Mesenchymal stem cell (in vitro differentiated cells and primary cell): ENCODE measurements around the gene ALCAM.

Experiments
- DNase-seq: peaks from one replicate; pipeline ENCODE4 v3.0.0-alpha.2; 2013
- H2AFZ ChIP-seq: one replicate; pipeline ENCODE4 v1.6.1; 2013; ENCODE audit warnings: low read depth, mild to moderate bottlenecking, control low read depth, inconsistent platforms, low read length, moderate library complexity
- H2AK5ac ChIP-seq: 2 replicates; pipeline ENCODE4 v1.6.1; 2013; ENCODE audit warnings: low read length, moderate library complexity, mild to moderate bottlenecking, inconsistent platforms; ENCODE audit not compliant: severe bottlenecking
- H2BK120ac ChIP-seq: one replicate; pipeline ENCODE4 v1.6.1; 2013; ENCODE audit warnings: low read depth, mild to moderate bottlenecking, inconsistent platforms, low read length, moderate library complexity
- H2BK12ac ChIP-seq, 2 experiments: one replicate each; pipeline ENCODE4 v1.6.1; 2013; ENCODE audit warnings: inconsistent platforms in 2 of 2, low read length in 2 of 2, mild to moderate bottlenecking in 2 of 2, moderate library complexity in 2 of 2, control low read depth in 1 of 2
- H2BK15ac ChIP-seq: one replicate; pipeline ENCODE4 v1.6.1; 2013; ENCODE audit warnings: mild to moderate bottlenecking, low read depth, inconsistent platforms; ENCODE audit not compliant: poor library complexity, severe bottlenecking
- H2BK5ac ChIP-seq: 2 replicates; pipeline ENCODE4 v1.6.1; 2013; ENCODE audit warnings: low read depth, mild to moderate bottlenecking, low read length, control low read depth, inconsistent platforms; ENCODE audit not compliant: poor library complexity, severe bottlenecking
- H3K14ac ChIP-seq, 2 experiments: one replicate each; pipeline ENCODE4 v1.6.1; 2013; ENCODE audit warnings: inconsistent platforms in 2 of 2, low read length in 2 of 2, control low read depth in 1 of 2, mild to moderate bottlenecking in 1 of 2, moderate library complexity in 1 of 2
- H3K18ac ChIP-seq, 2 experiments: one replicate each; pipeline ENCODE4 v1.6.1; 2013; ENCODE audit warnings: inconsistent platforms in 2 of 2, low read length in 2 of 2, control low read depth in 1 of 2, low read depth in 1 of 2, mild to moderate bottlenecking in 1 of 2
- H3K23ac ChIP-seq, 2 experiments: one replicate each; pipeline ENCODE4 v1.6.1; 2013; ENCODE audit warnings: inconsistent platforms in 2 of 2, low read length in 2 of 2, mild to moderate bottlenecking in 2 of 2, moderate library complexity in 2 of 2, control low read depth in 1 of 2
- H3K27ac ChIP-seq: 2 replicates; pipeline ENCODE4 v1.5.1; 2013; ENCODE audit warnings: mild to moderate bottlenecking, moderate library complexity, low read length, control low read depth, inconsistent platforms; ENCODE audit not compliant: poor library complexity, severe bottlenecking
- H3K27me3 ChIP-seq, 2 experiments: 2 replicates each; pipeline versions ENCODE4 v1.6.1 to v1.7.0; 2013; ENCODE audit warnings: low read length in 2 of 2, mild to moderate bottlenecking in 2 of 2, moderate library complexity in 2 of 2, control low read depth in 1 of 2, inconsistent platforms in 1 of 2; ENCODE audit not compliant: control insufficient read depth in 1 of 2, insufficient read depth in 1 of 2
- H3K36me3 ChIP-seq, 2 experiments: 2 replicates each; pipeline versions ENCODE4 v1.6.1 to v1.7.0; 2013; ENCODE audit warnings: low read length in 2 of 2, control low read depth in 1 of 2, inconsistent platforms in 1 of 2, low read depth in 1 of 2, mild to moderate bottlenecking in 1 of 2; ENCODE audit not compliant: insufficient read depth in 2 of 2, control insufficient read depth in 1 of 2
- H3K4ac ChIP-seq, 2 experiments: one replicate each; pipeline ENCODE4 v1.6.1; 2013; ENCODE audit warnings: inconsistent platforms in 2 of 2, low read length in 2 of 2, mild to moderate bottlenecking in 2 of 2, moderate library complexity in 2 of 2, control low read depth in 1 of 2, low read depth in 1 of 2
- H3K4me1 ChIP-seq: 2 replicates; pipeline ENCODE4 v1.6.1; 2013; ENCODE audit warnings: low read depth, low read length, control low read depth; ENCODE audit not compliant: control insufficient read depth, insufficient read depth
- H3K4me2 ChIP-seq: 2 replicates; pipeline ENCODE4 v1.6.1; 2013; ENCODE audit warnings: low read length, mild to moderate bottlenecking, inconsistent platforms; ENCODE audit not compliant: poor library complexity, severe bottlenecking
- H3K4me3 ChIP-seq, 2 experiments: 2 replicates each; pipeline versions ENCODE4 v1.5.1 to v1.7.0; 2013; ENCODE audit warnings: low read length in 2 of 2, mild to moderate bottlenecking in 2 of 2, control low read depth in 1 of 2, low read depth in 1 of 2; ENCODE audit not compliant: insufficient read depth in 1 of 2
- H3K79me1 ChIP-seq: replicated peaks from 2 replicates; pipeline ENCODE4 v1.6.1; 2013; ENCODE audit warnings: mild to moderate bottlenecking, control low read depth, low read length, inconsistent platforms; ENCODE audit not compliant: poor library complexity, severe bottlenecking
- H3K9ac ChIP-seq: 2 replicates; pipeline ENCODE4 v1.7.0; 2013; ENCODE audit warnings: mild to moderate bottlenecking, low read length, moderate library complexity
- H3K9me3 ChIP-seq: 2 replicates; pipeline ENCODE4 v1.7.0; 2013; ENCODE audit warnings: mild to moderate bottlenecking, low read length; ENCODE audit not compliant: control insufficient read depth
- H4K8ac ChIP-seq: one replicate; pipeline ENCODE4 v1.6.1; 2013; ENCODE audit warnings: inconsistent platforms, mild to moderate bottlenecking, low read length, moderate library complexity
- H4K91ac ChIP-seq: one replicate; pipeline ENCODE4 v1.6.1; 2013; ENCODE audit warnings: mild to moderate bottlenecking, low read length, inconsistent platforms
- WGBS: methylation state at CpG from one replicate; pipeline ENCODE4 v1.1.7; 2013; ENCODE audit warnings: mixed read lengths; 5-methylcytosine and 5-hydroxymethylcytosine counted together

ALCAM gene

DNA sequence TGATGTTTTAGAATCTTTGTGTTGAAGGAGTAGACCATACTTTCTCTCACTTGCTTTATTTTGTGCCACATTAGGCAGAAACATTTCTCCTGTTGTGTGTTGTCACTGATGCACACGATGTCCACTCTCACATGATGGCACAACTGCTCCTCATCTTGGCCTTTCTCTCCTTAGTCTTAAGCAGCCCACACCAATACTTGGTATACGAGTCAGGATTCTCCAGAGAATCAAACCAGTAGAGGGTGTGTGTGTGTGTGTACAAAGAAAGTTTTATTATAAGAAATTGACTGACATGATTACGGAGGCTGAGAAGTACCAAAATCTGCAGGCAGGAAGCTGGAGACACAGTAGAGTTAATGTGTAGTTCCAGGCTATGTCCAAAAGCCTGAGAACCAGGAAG is 187.1 kb downstream of the ALCAM start:
- H2BK5ac ChIP-seq: no peak overlapping the region
- H3K4me2 ChIP-seq: no peak overlapping the region
- H3K4me1 ChIP-seq: no peaks in the 10 kb centered on the region
- H3K18ac ChIP-seq: no peak overlapping the region
- no peak overlapping the region for H2BK12ac ChIP-seq
- H4K8ac ChIP-seq: no peak overlapping the region
- H3K9ac ChIP-seq: no peak overlapping the region
- 99% methylated on average over 3 of the region's 3 CpGs for WGBS
- no peak overlapping the region for H2AFZ ChIP-seq
- no peaks in the 10 kb centered on the region for H3K9me3 ChIP-seq
- H2AK5ac ChIP-seq: no peak overlapping the region
- no peak for DNase-seq
- no peaks in the 10 kb centered on the region for H3K79me1 ChIP-seq
- H2BK15ac ChIP-seq: no peak overlapping the region
- H3K27ac ChIP-seq: no peak overlapping the region
- H2BK120ac ChIP-seq: no peak overlapping the region
- no peak overlapping the region for H3K4me3 ChIP-seq
- no peaks in the 10 kb centered on the region for H3K27me3 ChIP-seq
- H3K4ac ChIP-seq: no peak overlapping the region
- peaks cover 0 to 38% of the 10 kb centered on the region in 2 experiments for H3K36me3 ChIP-seq
- no peak overlapping the region for H4K91ac ChIP-seq
- no peak overlapping the region for H3K23ac ChIP-seq
- no peak overlapping the region for H3K14ac ChIP-seq

DNA sequence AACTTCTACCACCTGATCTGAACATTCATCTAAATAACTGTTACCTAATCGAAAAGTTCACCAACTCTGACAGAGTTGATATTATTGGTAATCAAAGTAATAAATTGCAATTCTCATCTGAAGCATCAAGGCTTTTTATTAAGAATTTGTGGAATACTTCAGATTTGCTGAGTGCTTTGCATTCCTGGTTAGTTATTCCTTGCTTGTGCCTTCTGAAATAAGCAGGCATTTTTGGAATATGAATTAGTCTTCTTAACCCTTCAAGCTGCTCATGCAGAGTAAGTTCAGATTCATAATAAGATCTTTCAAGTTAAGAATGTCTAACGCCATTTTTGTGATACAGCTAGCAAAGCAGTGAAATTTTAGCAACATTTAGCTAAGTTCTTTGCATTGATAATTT is 188.5 kb downstream of the ALCAM start:
- Histone ChIP-seq H3K14ac (no peak overlapping the region), H2AK5ac (no peak overlapping the region), H3K4me3 (no peak overlapping the region), H3K27ac (peak overlapping the region; percentile 7), H3K9ac (no peak overlapping the region), H2BK12ac (no peak overlapping the region), H3K4me2 (no peak overlapping the region), H3K4me1 (no peaks in the 10 kb centered on the region), H3K9me3 (no peaks in the 10 kb centered on the region), H3K79me1 (no peaks in the 10 kb centered on the region), H4K91ac (no peak overlapping the region), H2BK5ac (no peak overlapping the region), H3K36me3 (peaks cover 0 to 33% of the 10 kb centered on the region in 2 experiments), H4K8ac (no peak overlapping the region), H3K23ac (no peak overlapping the region), H2AFZ (no peak overlapping the region), H3K18ac (no peak overlapping the region), H3K4ac (no peak overlapping the region), H3K27me3 (no peaks in the 10 kb centered on the region), H2BK15ac (no peak overlapping the region), H2BK120ac (no peak overlapping the region)
- no CpG with 5 or more reads among the region's 2 CpGs for WGBS
- DNase-seq: no peak

DNA sequence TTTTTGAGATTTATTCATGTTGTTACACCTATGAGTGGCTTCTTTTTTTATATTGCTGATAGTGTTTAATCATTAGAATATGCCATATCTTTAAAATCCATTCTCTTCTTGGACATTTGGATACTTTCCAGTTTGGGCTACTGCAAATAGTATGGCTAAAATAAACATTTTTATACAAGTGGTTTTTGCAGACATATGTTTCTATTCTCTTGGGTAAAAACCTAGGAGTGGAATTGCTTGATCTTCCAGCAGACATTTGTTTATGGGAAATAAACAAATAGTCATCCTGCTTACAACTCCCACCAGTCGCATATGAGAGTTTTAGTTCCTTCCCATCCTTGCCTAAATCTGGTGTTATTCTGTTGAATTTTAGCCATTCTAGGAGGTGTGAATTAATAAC is 193.1 kb downstream of the ALCAM start:
- Histone ChIP-seq H3K4ac (no peak overlapping the region), H3K27ac (no peak overlapping the region), H2AFZ (no peak overlapping the region)

DNA sequence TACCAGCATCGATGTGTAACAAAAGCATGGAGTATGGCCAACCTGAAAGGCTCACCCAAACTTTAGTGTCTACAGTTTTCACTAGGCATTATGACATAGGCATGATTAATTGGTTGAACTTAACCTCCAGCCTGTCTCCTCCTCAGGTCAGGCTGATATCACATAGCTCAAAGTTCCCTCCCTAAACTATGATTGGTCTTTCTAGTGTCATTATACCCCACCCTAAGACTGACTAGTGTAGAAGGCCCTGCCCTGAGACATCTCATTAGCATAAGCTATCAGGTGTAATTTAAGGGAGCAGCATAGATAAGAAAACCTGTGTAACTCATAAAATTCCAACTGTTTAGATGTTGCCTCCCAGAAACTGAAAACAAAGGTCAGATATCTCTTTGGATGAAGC is 195.2 kb downstream of the ALCAM start:
- Histone ChIP-seq H3K4ac (no peak overlapping the region), H3K14ac (no peak overlapping the region), H3K4me3 (no peak overlapping the region), H4K91ac (no peak overlapping the region), H3K9ac (no peak overlapping the region), H3K27ac (no peak overlapping the region), H3K27me3 (no peaks in the 10 kb centered on the region), H3K23ac (no peak overlapping the region), H2BK5ac (no peak overlapping the region), H3K4me2 (no peak overlapping the region), H2BK120ac (no peak overlapping the region), H2AFZ (no peak overlapping the region), H3K36me3 (peaks cover 4 to 7% of the 10 kb centered on the region in 2 experiments), H4K8ac (no peak overlapping the region), H2BK15ac (no peak overlapping the region), H3K79me1 (no peaks in the 10 kb centered on the region), H3K9me3 (no peaks in the 10 kb centered on the region), H3K4me1 (no peaks in the 10 kb centered on the region), H2BK12ac (no peak overlapping the region), H3K18ac (no peak overlapping the region), H2AK5ac (no peak overlapping the region)
- 100% methylated on average over 1 of the region's 1 CpG for WGBS
- DNase-seq: no peak

More for the DNA sequence above, 193.1 kb downstream of the ALCAM start:
- Histone ChIP-seq H4K8ac (no peak overlapping the region), H3K4me2 (no peak overlapping the region), H3K18ac (no peak overlapping the region), H2AK5ac (no peak overlapping the region), H3K36me3 (peaks cover 4 to 7% of the 10 kb centered on the region in 2 experiments), H2BK120ac (no peak overlapping the region), H2BK5ac (no peak overlapping the region), H3K79me1 (no peaks in the 10 kb centered on the region), H3K4me1 (no peaks in the 10 kb centered on the region), H3K4me3 (no peak overlapping the region), H3K14ac (no peak overlapping the region), H3K27me3 (no peaks in the 10 kb centered on the region), H4K91ac (no peak overlapping the region), H3K9ac (no peak overlapping the region), H3K23ac (no peak overlapping the region), H3K9me3 (no peaks in the 10 kb centered on the region), H2BK15ac (no peak overlapping the region), H2BK12ac (no peak overlapping the region)
- WGBS: no CpG with 5 or more reads among the region's 1 CpG
- peak; percentile 59 for DNase-seq
